NCI-H187 treated with DMSO at 0.1 percent for 48 hours (cell line): Measurements from ENCODE around the gene RAB20.
"Not testable (repeated sequence)": the region's sequence is repeated elsewhere in the genome, so short reads cannot be mapped to it uniquely, and the experiment has no call there.

Experiments used
- DNase-seq: peaks from one replicate; lab custom pipeline; 2025; lab: John Stamatoyannopoulos, UW

Gene RAB20

DNA sequence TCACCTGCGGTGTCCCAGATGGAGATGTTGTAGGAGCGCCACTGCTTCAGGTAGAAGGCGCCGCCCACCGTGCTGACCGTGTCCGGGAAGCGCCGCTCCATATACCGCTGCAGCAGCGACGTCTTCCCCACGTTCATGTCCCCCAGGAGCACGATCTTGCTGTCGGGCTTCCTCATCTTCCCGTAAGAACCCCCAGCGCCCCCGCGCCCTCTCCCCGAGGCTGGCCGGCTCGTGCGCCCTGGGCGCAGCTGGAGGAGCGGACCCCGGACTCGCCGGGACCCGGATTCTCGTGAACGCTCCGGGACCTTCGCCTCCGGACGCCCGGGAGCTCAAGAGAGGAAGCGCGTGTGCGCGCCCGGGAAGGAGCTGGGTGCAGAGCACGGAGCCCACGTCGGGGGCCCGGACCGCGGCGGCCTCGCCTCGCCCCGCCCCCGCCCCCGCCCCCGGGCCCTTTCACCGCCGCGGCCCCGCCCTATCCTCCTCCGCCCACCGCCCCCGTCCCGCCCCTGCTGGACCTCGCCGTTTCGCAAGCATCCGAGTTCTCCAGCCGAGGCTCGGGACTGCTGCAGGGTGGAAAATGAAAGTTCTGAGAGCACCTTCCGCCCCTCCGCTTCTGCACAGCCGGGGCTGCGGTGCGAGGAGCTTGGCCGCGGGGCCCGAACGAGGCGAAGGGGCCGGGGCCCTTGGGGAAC, at the start of gene RAB20:
RAB20 (minus strand) TSS at position 379 of the 692 bp plus-strand sequence; CDS start at position 176, 203 bp downstream.
- no peak for DNase-seq

DNA sequence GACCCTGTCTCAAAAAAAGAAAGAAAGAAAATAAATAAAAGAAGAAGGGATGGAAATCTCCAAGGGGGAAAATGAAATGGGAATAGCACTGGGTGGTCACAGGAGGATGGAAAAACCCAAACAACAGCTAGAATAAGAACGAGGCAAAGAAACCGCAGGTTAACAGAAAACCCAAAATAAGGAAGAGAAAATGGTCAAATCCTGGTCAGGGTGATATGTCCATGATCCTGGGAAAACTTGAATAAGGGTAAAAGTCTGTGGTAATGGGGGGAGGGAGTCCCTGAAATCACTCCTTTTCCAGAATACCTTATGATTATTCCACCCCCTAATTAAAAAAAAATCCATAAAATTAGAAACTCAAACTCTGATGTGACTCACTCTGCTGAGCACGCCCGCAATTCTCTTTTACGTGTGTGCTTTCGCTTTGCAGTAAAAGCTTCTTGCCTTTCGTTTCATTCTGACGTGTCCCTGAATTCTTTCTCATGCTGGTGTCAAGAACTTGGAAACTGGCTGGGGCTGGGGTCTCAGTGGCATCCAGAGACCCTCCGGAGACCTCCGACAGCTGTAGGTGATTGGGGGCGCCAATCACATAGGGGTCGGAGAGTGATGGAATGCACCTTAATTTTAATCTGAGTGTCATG, 49.6 kb upstream of the RAB20 start:
- no peak for DNase-seq

- no peak for DNase-seq
Measured at GRCh38 chr13:110607675-110608224, 46.2 kb upstream of the RAB20 start.

GRCh38 chr13:110606281-110606680, 44.8 kb upstream of the RAB20 start:
- DNase-seq = not testable (repeated sequence)

- DNase-seq = no peak
Measured at GRCh38 chr13:110605132-110605531, 43.6 kb upstream of the RAB20 start.

- DNase-seq = no peak
Measured at GRCh38 chr13:110600980-110601379, 39.5 kb upstream of the RAB20 start.

DNA sequence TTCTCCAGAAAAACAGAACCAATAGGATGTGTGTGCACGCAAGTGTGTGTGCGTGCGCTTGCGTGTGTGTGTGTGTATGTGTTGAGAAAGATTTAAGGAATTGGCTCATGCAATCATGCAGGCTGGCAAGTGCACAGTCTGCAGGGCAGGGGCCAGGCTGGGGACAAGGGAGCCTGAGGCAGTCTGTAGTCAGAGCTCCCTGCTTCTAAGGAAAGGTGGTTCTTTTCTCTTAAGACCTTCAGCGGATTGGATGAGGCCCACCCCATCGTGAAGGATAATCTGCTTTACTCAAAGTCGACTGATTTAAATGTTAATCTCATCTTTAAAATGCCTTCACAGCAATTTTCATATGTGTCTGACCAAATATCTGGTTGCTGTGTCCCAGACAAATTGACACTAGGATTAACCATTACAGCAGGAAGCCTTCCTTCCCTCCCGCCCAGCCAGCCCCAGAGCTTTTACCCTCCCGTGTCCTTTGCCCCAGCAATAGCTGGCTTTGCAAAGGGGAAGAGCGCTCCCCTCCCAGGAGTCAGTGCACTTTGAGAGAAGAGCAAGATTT, 38.8 kb upstream of the RAB20 start:
- no peak for DNase-seq

DNA sequence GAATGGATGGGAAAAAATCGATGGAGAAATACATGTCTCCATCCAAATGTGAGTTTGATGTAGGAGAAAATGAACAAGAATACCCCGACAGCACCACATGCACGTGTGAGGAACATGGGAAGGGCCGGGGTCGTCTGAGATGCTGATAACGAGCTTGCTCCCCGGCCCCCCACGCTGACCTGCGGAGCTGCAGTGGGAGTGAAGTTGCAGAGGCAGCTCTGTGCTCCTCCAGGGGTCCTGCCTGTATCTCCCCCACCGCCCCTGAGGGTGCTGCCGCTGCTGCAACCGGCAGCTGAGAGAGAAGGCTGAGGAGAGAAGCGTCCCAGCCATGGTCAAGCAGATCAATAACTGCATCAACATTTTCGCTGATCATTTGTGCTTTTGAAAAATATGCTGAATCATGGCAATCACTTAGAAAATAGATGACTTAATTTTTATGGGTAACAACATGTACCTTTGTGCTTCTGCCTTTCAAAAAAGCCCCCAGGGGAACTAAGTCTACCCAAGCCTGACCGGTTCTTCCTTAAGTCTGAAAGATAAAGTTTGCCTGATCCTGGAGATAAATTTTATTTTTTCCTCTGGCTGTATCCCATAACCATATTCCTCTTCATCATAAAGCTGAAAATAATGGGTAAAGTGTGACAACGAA, 35.6 kb upstream of the RAB20 start:
- no peak for DNase-seq

GRCh38 chr13:110593430-110594130, 32.1 kb upstream of the RAB20 start:
- peak; percentile 20 for DNase-seq

DNA sequence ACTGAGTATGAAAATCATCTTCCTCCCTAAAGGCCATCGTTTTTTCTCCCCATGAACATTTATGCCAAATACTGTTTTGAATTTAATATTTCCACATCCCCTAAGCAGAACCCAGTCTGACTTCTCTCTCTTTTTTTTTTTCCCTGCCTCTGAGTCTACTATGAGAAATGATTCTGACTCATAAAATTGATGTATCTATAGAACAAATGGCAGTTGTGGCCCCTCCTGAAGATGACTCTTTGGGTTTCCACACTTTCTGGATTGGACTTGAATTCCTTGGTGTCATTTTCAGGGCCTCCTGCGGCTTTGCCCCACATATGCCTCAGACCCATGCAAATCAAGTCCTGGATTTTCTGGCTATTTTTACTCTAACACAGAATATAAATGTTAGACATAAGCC, 31.1 kb upstream of the RAB20 start:
- no peak for DNase-seq

DNA sequence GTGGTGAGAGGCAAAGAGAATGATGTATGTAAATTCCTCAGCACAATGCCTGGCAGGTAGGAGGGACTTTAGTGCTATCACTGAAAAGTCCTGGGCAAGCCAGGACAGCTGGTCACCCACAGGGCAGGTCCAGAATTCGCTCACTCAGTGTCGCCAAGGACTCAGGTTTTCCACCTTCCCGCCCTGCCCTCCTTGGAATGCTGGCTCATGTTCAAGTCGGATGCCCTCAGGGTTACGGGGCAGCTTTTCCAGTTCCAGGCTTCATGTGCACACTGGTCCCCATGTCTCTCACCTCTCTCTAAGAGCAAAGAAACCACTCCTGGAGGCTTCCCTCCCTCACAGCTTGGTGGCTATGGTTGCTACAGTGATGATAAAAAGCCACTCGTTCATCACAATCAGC, 29.1 kb upstream of the RAB20 start:
- no peak for DNase-seq

GRCh38 chr13:110589793-110590390, 28.4 kb upstream of the RAB20 start:
- no peak for DNase-seq

- no peak for DNase-seq
Measured at GRCh38 chr13:110583178-110583865, 21.8 kb upstream of the RAB20 start.

DNA sequence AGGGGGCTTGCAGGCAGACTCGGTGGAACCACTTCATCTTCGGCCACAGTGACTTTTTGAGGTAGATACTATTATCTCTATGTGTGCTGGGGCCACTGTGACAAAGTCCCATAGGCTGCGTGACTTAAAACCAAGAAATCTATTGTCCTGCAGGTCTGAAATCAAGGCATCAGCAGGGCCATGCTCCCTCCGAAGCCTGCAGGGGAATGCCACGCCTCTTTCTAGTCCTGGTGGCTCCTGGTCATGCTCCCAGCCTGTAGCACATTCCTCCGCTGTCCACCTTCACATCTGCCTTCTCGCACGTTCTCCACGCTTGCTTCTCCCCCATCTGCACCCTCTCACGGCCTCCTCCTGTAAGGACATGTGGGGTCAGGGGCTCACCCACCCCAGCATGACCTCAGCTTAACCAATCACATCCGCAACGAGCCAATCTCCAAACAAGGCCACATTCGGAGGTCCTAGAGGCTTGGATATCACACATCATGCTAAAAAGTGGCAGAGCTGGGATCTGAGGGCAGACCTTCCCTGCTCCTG, 21.0 kb upstream of the RAB20 start:
- DNase-seq = no peak

GRCh38 chr13:110581506-110582185, 20.1 kb upstream of the RAB20 start:
- no peak for DNase-seq

GRCh38 chr13:110580800-110581199, 19.3 kb upstream of the RAB20 start:
- no peak for DNase-seq

DNA sequence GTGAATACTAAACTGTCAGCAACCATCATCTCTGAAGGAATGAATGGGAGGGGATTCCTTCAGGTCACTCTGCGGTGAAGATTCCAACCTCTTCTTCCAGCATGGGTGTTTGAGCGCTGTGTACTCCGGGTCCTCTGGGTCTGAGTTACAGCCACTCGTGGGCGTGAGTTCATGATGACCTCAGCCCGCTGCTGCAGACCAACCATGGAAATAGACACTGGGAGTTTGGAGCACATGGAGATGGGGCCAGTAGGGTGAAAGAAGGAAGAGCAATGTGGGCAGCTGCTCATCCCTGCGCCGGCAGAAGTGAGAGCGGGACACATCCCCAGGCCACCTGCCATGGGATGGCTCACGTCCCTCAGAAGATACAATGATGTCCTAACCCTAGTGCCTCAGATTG, 16.8 kb upstream of the RAB20 start:
- no peak for DNase-seq

- no peak for DNase-seq
Measured at GRCh38 chr13:110576736-110577476, 15.4 kb upstream of the RAB20 start.

DNA sequence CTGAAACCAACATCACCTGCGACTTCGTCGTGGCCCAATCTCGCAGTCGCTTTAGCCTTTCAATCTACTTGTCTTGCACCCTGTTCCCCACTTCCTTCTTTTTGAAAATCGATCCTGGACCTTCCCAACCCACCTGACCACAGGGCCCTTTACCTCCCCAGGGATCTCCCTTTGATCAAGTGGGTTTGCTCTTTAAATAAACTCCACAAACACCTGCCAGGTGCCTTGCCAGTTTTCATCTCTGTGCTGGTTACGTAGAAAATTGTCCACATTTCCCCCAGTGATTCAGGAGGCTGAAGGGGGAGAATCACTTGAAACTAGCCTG, 14.5 kb upstream of the RAB20 start:
- no peak for DNase-seq
